NOMO-1 treated with dmso at 0.1 percent for 144 hours (cell line): ENCODE measurements around the gene PLPP4.
A peak's percentile ranks its signal among the peaks of the same experiment; 100 is the strongest.

Experiments used
- DNase-seq: peaks from one replicate; lab custom pipeline; 2025; ENCODE audit not compliant: unreplicated experiment; lab: John Stamatoyannopoulos, UW

Gene PLPP4

GRCh38 chr10:120456626-120457430, at the start of gene PLPP4:
Gene PLPP4, plus strand, starts transcription at chr10:120457227. Its CDS starts 79 bp downstream, at chr10:120457306.
- no peak for DNase-seq

GRCh38 chr10:120409816-120410215, 47.2 kb upstream of the PLPP4 start:
- DNase-seq, result no peak

- no peak for DNase-seq
Measured at GRCh38 chr10:120414946-120415345, 42.1 kb upstream of the PLPP4 start.

DNA sequence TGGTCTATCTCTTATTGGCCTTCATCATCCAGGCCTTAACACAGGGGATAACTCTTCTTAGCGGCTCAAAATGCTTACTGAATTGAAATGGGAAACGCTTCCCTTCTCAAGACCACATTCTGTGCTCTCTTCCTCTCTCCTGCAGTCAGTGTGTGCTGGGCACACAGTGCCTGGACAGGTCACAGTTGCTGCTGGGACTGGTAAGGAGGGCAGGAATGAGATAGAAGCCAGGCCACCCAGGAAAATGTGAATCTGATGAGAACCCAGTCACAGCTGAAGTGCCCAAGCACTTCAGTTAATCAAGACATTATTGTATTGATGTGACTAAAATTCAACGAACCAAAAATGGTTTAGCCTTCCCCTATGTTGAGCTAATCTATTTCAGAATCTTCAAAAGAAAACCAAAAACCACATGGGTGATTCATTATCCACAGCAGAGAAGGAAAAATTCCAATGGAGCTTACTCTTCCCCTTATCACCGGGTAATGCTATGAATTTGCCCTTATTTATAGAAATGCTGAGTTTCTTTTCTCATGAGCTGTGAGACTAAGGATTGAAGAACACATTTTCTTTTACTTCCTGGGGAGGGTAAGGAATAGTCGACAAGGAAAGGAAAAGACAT, 41.2 kb upstream of the PLPP4 start:
- DNase-seq, result no peak

DNA sequence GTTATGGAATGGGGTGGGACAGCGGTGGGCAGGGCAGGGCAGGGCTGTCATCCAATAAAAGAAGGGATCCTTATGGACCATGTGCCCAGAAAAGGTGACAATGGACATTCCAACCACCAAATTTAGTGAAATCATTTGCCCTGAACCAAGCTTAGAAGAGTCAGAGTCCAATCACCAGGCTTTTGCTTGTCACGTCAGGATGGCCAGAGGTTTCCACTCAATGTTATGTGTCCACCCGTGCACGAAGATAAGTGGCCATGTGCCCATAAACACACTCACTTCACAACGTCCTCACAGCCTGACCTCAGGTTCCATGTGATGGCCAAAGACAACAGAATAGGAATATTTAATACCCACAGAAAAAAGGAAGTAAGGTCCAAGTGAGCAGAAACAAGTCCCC, 36.6 kb upstream of the PLPP4 start:
- no peak for DNase-seq

DNA sequence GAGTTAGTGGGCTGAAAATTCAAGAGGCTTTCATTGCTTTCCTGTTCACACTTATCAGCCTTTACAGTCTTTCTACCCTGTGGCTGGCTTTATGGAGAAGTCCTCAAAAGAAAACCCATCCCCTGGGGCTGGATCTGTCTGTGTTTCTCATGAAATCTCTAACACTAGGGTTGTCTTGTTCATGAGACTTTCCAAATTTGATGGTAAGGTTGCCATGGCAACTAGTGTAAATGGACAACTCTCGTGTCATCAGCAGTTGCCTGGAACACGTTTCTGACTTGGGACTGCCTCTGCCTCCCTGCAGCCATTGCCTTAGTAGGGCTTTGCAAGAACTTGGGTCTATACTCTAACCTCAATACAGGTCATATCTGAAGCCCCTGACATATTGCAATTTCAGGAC, 35.8 kb upstream of the PLPP4 start:
- no peak for DNase-seq

- no peak for DNase-seq
Measured at GRCh38 chr10:120422457-120422856, 34.6 kb upstream of the PLPP4 start.

DNA sequence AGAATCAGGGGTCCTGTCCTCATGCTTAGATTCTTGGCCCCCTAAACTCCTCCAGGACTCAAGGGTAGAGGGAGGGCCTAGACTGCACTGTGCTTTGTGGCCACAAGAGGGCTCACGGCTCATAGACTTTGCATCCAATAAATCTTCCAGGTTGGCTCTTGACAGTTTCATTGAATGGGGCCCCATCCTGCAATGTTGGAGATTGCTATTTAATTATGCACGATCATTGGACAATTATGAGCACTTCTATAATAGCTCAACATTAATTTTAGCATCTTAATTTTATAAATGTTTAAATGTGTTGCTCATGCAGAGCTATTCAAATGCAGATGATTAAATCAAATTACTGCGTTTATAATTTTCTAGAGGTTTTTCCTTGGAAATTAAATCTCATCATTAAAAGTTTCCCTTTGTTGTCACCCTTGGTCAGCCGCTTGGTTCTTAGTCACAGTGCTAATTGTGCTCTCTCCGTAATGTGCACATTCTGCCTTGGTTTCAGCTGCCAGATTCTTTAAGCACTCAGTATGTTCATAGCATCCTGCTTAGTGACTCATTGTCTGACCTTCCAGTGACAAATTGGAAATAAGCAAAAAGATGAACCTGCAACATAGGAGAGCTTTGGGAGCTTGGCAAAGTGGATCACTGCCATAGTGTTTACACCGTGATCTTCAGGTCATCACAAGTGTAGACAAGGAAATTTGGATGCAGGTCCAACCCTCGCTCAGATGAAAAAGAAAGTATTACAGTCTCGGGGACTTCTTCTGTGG, 33.4 kb upstream of the PLPP4 start:
- DNase-seq, result peak; percentile 15

GRCh38 chr10:120424198-120424464, 32.9 kb upstream of the PLPP4 start:
- DNase-seq, result peak; percentile 14

DNA sequence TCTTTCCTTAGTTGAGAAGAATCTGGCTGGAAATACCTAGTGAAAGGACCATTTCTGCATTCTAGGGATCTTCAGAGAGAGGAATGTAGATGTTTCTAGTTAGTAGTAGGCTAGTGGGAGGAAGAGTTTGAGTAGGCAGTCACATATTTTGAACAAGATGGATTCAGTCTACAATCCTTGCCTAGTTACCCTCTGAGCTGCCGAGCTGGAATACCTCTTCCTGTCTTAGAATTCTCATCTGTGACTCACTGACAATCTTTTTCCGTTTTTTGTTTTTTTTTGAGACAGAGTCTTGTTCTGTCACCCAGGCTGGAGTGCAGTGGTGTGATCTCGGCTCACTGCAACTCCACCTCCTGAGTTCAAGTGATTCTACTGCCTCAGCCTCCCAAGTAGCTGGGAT, 30.7 kb upstream of the PLPP4 start:
- DNase-seq, result no peak

- DNase-seq, result no peak
Measured at GRCh38 chr10:120428754-120429153, 28.3 kb upstream of the PLPP4 start.

DNA sequence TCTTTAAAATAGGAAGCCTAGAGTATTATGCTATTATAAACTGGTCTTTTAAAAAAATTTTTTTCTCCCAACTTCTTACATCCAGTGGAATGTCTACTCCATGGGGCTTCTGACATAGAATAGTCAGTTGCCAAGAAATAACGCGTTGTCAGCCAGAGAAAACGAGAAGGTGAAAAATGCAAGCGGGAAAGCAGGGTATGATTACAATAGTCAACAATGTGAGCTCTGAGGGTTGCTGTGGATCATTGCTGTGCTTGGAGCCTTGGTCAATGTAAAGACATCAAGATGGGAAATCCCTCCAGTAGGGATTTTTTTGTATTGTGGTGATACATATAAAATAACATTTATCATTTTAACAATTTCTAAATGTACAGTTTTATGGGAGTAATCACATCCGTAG, 27.6 kb upstream of the PLPP4 start:
- no peak for DNase-seq

DNA sequence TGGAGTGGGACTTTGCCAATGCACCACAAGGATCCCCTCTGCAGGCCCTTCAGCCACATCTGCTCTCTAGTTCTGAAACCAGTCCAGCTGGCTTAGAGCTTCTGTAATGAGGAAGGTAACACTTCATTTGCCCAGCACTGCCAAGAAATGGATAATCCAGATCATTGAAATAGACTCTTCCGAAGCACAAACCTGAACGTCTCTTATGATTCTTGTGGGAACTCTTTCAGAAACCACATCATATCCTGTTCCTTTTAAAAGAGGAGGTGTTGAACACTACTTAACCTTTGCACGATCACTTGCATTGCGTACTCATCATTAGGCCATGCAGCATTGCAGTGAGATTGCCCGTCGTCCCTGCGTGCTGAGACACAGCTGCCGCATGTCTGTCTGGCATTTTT, 25.8 kb upstream of the PLPP4 start:
- DNase-seq, result no peak

DNA sequence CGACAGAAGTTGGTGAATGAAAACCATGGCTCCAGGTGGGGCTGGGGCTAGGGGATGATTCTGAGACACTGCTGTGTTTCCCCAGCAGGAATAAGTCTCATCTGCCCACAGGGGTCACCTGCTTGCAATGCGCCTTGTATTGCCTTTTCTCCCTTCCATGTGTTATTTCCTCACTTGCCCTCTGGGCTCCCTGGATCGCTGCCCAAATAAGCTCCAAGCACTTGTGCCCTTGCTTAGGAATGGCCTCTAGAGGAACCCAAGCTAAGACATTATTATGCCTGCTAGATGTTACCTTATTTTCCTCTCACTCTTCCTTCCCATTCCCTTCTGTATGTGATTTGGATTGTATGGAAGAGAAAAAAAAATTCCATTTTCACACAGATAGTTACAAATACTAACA, 24.8 kb upstream of the PLPP4 start:
- no peak for DNase-seq

- DNase-seq, result no peak
Measured at GRCh38 chr10:120433141-120433540, 23.9 kb upstream of the PLPP4 start.

DNA sequence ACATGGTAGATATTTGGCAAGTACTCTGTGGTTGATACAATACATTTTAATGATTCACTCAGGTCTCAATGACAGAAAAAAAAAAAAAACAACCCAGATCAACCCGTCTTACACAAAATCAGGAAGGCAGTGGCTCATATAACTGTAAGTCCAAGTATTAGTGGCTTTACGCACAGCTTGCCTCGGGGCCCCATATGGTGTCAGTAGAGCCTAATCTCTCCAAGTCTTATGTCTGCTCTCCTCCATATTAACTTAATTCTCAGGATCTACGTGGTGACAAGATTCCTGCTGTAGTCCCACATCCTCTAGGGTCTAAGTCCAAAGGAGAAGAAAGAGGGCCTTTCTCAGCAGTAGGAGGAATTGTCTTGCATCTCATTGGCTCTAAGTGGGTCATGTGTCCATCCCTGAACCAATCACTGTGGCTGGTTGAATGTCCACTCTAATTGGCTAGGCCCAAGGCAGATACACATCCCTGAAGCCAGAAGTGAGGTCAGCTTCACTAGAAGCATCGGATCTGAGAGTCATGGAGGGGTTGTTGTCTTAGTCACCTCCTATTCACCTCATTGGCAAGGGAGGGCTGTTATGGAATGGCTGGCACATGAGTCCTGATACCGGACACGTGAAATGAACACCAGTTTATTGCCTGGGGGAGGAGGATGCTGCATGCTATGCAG, 20.5 kb upstream of the PLPP4 start:
- DNase-seq, result no peak

GRCh38 chr10:120437541-120437940, 19.5 kb upstream of the PLPP4 start:
- DNase-seq, result no peak

DNA sequence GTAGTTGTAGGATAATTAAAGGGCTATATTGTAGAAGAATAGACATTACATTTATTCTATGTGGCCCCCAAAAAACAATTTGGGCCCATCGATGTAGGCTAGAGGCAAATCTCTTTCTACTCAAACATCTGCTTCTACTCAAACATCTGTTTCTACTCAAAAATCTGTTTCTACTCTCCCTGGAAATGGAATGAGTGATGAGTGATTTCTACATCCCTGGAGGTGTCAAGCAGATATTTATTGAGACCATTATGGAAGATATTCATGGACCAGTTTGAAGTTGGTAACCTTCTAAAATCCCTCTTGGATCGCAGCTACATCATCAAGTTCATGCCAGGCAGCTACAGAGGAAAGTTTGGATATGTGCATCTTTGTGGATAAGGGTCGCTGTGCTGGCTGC, 5.1 kb upstream of the PLPP4 start:
- no peak for DNase-seq

GRCh38 chr10:120453319-120453718, 3.7 kb upstream of the PLPP4 start:
- no peak for DNase-seq

- no peak for DNase-seq
Measured at GRCh38 chr10:120453886-120454285, 3.1 kb upstream of the PLPP4 start.

DNA sequence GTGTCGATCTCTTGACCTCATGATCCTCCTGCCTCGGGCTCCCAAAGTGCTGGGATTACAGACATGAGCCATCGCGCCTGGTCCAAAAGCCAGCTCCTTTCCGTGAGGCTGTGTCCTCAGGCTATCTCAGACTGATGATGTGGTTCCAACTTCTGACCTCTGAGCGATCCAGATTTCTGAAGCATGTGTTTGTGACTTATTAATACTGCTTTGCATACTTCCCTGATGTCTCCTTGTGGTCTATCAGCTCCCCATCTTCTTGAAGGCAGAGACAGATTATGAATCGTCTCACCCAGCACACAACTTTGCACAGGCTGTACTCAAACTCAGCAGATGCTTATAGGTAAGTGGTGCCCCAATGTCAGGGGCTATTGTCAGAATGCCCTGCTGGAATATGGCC, 2.0 kb upstream of the PLPP4 start:
- no peak for DNase-seq

GRCh38 chr10:120455606-120456005, 1.4 kb upstream of the PLPP4 start:
- DNase-seq, result no peak
